GM23338 (cell line): ENCODE measurements around the gene CROCC2. TPM values are rescaled to one million over a fixed set of nuclear protein-coding genes. Genes with fewer than 3 reads are reported as not detected.

ENCODE experiments used
- ATAC-seq: fragments of 200-7000 bp; cut with Tn5 transposase; 3 replicates; pipeline ENCODE4 v1.9.1; 2020
- DNase-seq: peaks from one replicate; pipeline ENCODE4 v3.0.0-alpha.2; 2015; ENCODE audit warnings: low spot score
- H2AFZ ChIP-seq: fragments of 200-600 bp; sonication (generic); 2 replicates; pipeline ENCODE4 v1.8.0; 2016; ENCODE audit warnings: antibody characterized with exemption, mild to moderate bottlenecking, moderate library complexity
- H3F3A ChIP-seq: fragments of 200-600 bp; sonication (generic); replicated peaks from 2 replicates; pipeline ENCODE4 v1.8.0; 2017; ENCODE audit warnings: antibody characterized with exemption, mixed run types, low read depth
- H3K27ac ChIP-seq: fragments of 200-600 bp; sonication (generic); 2 replicates; pipeline ENCODE4 v1.6.1; 2016; ENCODE audit warnings: low read depth
- H3K27me3 ChIP-seq: fragments of 200-600 bp; sonication (generic); 2 replicates; pipeline ENCODE4 v1.8.0; 2016; ENCODE audit warnings: mild to moderate bottlenecking, mixed run types, moderate library complexity; ENCODE audit not compliant: insufficient read depth
- H3K36me3 ChIP-seq: fragments of 200-600 bp; sonication (generic); 2 replicates; pipeline ENCODE4 v1.8.0; 2016; ENCODE audit warnings: mild to moderate bottlenecking; ENCODE audit not compliant: insufficient read depth
- H3K4me1 ChIP-seq: fragments of 200-600 bp; sonication (generic); 2 replicates; pipeline ENCODE4 v1.8.0; 2016; ENCODE audit warnings: mild to moderate bottlenecking, moderate library complexity; ENCODE audit not compliant: insufficient read depth
- H3K4me2 ChIP-seq: fragments of 200-600 bp; sonication (generic); 2 replicates; pipeline ENCODE4 v1.7.1; 2017; ENCODE audit warnings: mixed run types
- H3K4me3 ChIP-seq: fragments of 200-600 bp; sonication (generic); 2 replicates; pipeline ENCODE4 v1.6.1; 2016; ENCODE audit warnings: mixed run types
- H3K79me2 ChIP-seq: fragments of 200-600 bp; sonication (generic); replicated peaks from 2 replicates; pipeline ENCODE4 v1.8.0; 2017; ENCODE audit warnings: mild to moderate bottlenecking; ENCODE audit not compliant: insufficient read depth
- H3K9me2 ChIP-seq: fragments of 200-600 bp; sonication (generic); 2 replicates; pipeline ENCODE4 v1.8.0; 2017; ENCODE audit not compliant: insufficient read depth
- H4K20me1 ChIP-seq: fragments of 200-600 bp; sonication (generic); replicated peaks from 2 replicates; pipeline ENCODE4 v1.8.0; 2017; ENCODE audit warnings: mild to moderate bottlenecking; ENCODE audit not compliant: insufficient read depth
- H3K27ac Mint-ChIP-seq: 2 replicates; pipeline ENCODE4 v1.8.0; 2020; ENCODE audit warnings: inconsistent platforms, mild to moderate bottlenecking, moderate library complexity, mixed read lengths
- H3K27me3 Mint-ChIP-seq: 3 replicates; pipeline ENCODE4 v1.8.0; 2022; ENCODE audit warnings: low read depth, mild to moderate bottlenecking, moderate library complexity, mixed read lengths, inconsistent platforms; ENCODE audit not compliant: insufficient read depth, poor library complexity
- H3K36me3 Mint-ChIP-seq: 3 replicates; pipeline ENCODE4 v1.8.0; 2021; ENCODE audit warnings: low read depth, mild to moderate bottlenecking, inconsistent platforms, moderate library complexity, mixed read lengths
- H3K4me1 Mint-ChIP-seq: 3 replicates; pipeline ENCODE4 v1.8.0; 2020; ENCODE audit warnings: mild to moderate bottlenecking, inconsistent platforms, mixed read lengths
- H3K4me3 Mint-ChIP-seq: 3 replicates; pipeline ENCODE4 v1.8.0; 2021; ENCODE audit warnings: moderate library complexity, mild to moderate bottlenecking, inconsistent platforms, mixed read lengths
- H3K9me3 Mint-ChIP-seq: 3 replicates; pipeline ENCODE4 v1.8.0; 2020; ENCODE audit warnings: moderate library complexity, mild to moderate bottlenecking, inconsistent platforms, mixed read lengths
- CREB1 ChIP-seq: fragments of 250-450 bp; sonication (Bioruptor Pico); IDR thresholded peaks from 2 replicates; pipeline ENCODE4 v1.5.0; 2020; ENCODE audit warnings: low read depth, mild to moderate bottlenecking, moderate library complexity
- ETS1 ChIP-seq: IDR thresholded peaks from 2 replicates; pipeline ENCODE4 v1.6.1; 2016; ENCODE audit warnings: antibody characterized with exemption
- EZH2 ChIP-seq: fragments of 200-600 bp; sonication (generic); IDR thresholded peaks from one replicate; pipeline ENCODE4 v1.8.0; 2017; ENCODE audit warnings: antibody characterized with exemption, mild to moderate bottlenecking, low read depth; ENCODE audit not compliant: unreplicated experiment
- EZH2phosphoT487 ChIP-seq: fragments of 200-600 bp; sonication (generic); IDR thresholded peaks from one replicate; pipeline ENCODE4 v1.8.1; 2018; ENCODE audit warnings: antibody characterized with exemption; ENCODE audit not compliant: unreplicated experiment
- JUNB ChIP-seq: IDR thresholded peaks from one replicate; pipeline ENCODE4 v1.6.1; 2016; ENCODE audit warnings: antibody characterized with exemption; ENCODE audit not compliant: unreplicated experiment
- NANOG ChIP-seq: IDR thresholded peaks from 2 replicates; pipeline ENCODE4 v1.6.1; 2016; ENCODE audit warnings: antibody characterized with exemption, borderline replicate concordance
- POLR2AphosphoS5 ChIP-seq: IDR thresholded peaks from 2 replicates; pipeline ENCODE4 v1.6.1; 2016; ENCODE audit warnings: antibody characterized with exemption, low read depth
- REST ChIP-seq: IDR thresholded peaks from one replicate; pipeline ENCODE4 v1.6.1; 2018; ENCODE audit warnings: antibody characterized with exemption; ENCODE audit not compliant: unreplicated experiment
- STAT1 ChIP-seq: IDR thresholded peaks from one replicate; pipeline ENCODE4 v1.6.1; 2016; ENCODE audit warnings: antibody characterized with exemption; ENCODE audit not compliant: unreplicated experiment
- ZNF114 ChIP-seq: fragments of 250-450 bp; sonication (Bioruptor Pico); IDR thresholded peaks from 2 replicates; pipeline ENCODE4 v1.5.0; 2020; ENCODE audit warnings: mild to moderate bottlenecking, moderate library complexity
- ZNF331 ChIP-seq: fragments of 250-450 bp; sonication (Bioruptor Pico); IDR thresholded peaks from 2 replicates; pipeline ENCODE4 v1.5.0; 2020; ENCODE audit warnings: low read depth, mild to moderate bottlenecking, moderate library complexity
- ZNF462 ChIP-seq: fragments of 250-450 bp; sonication (Bioruptor Pico); IDR thresholded peaks from 2 replicates; pipeline ENCODE4 v1.5.0; 2020; ENCODE audit warnings: mild to moderate bottlenecking, moderate library complexity
- polyA plus RNA-seq: library from polyadenylated mRNA; unstranded; fragments of >200 nt; fragmentation: Nextera tagmentation; extraction: Ambion mirVana; gene quantifications from 2 replicates; pipeline ENCODE4 v1.2.1, GENCODE V29; 2016
- total RNA-seq: library from RNA; depleted of rRNA; stranded (reverse); fragments of >200 nt; shearing (Covaris generic); gene quantifications from 2 replicates; pipeline ENCODE4 v1.2.3, GENCODE V29; 2014
- TF ChIP-seq, protein P1 (sequence below), 2 experiments: fragments of 200-600 bp in 1 of 2; sonication (generic) in 1 of 2; conservative IDR thresholded peaks; 2 replicates each; pipeline versions ENCODE4 v1.5.1 to v1.6.1; 2016 to 2017; ENCODE audit warnings: antibody characterized with exemption in 2 of 2, low read depth in 2 of 2, mild to moderate bottlenecking in 2 of 2, moderate library complexity in 1 of 2

CROCC2 gene
- total and polyA plus RNA-seq, 2 experiments from 2014 or later, result not detected

DNA sequence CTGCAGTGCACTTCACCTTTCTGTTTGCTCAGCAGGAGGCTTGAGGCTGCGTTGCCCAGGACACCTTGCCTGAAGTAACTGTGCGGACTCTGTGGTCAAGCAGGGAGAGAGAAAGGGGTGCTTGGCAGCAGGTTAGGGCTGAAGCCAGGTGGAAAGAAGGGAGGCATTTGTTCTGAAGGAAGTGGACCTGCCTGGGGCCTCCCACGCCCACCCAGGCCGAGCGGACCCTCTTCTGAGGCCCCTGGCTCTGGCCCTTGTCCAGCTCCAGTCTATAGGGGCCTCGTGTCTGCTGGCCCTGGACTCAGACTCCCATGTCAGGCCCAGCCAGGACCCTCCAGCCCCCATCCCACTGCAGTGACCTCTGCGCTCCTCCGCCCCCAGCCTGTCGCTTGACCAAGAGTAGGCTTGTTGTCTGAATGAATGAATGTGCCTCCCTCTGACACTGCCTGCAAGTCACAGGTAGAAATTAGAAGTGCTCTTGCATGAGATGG lies 94.7 kb downstream of the CROCC2 start:
- H3K36me3 ChIP-seq, result no peaks in the 10 kb centered on the region
- H3K27me3 ChIP-seq, result peaks cover 18% of the 10 kb centered on the region
- H4K20me1 ChIP-seq, result no peaks in the 10 kb centered on the region; the same call in 1 of the 2 replicates
- H3K27ac ChIP-seq, result no peak overlapping the region
- no peak for TF ChIP-seq JUNB
- TF ChIP-seq POLR2AphosphoS5, result no peak
- no peak for TF ChIP-seq EZH2phosphoT487
- TF ChIP-seq NANOG, result no peak
- TF ChIP-seq CREB1 (CRISPR knock-in tag), result no peak
- no peak for TF ChIP-seq ZNF331 (CRISPR knock-in tag)
- TF ChIP-seq REST, result no peak
- TF ChIP-seq ZNF114 (CRISPR knock-in tag), result no peak
- no peak for TF ChIP-seq ZNF462 (CRISPR knock-in tag)
- no peak for TF ChIP-seq STAT1
- TF ChIP-seq, protein P1, sequence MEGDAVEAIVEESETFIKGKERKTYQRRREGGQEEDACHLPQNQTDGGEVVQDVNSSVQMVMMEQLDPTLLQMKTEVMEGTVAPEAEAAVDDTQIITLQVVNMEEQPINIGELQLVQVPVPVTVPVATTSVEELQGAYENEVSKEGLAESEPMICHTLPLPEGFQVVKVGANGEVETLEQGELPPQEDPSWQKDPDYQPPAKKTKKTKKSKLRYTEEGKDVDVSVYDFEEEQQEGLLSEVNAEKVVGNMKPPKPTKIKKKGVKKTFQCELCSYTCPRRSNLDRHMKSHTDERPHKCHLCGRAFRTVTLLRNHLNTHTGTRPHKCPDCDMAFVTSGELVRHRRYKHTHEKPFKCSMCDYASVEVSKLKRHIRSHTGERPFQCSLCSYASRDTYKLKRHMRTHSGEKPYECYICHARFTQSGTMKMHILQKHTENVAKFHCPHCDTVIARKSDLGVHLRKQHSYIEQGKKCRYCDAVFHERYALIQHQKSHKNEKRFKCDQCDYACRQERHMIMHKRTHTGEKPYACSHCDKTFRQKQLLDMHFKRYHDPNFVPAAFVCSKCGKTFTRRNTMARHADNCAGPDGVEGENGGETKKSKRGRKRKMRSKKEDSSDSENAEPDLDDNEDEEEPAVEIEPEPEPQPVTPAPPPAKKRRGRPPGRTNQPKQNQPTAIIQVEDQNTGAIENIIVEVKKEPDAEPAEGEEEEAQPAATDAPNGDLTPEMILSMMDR (conservative IDR thresholded peaks at IDR 0.05; ENCODE audit: low read depth in 2 of 2), result no peak
- no peak for TF ChIP-seq ETS1
- TF ChIP-seq EZH2, result no peak
- peaks cover 27% of the 10 kb centered on the region for H3K9me3 Mint-ChIP-seq
- H3K4me2 ChIP-seq, result no peak overlapping the region
- H3K4me1 ChIP-seq, result no peaks in the 10 kb centered on the region
- peaks cover 21% of the 10 kb centered on the region for H3K27me3 Mint-ChIP-seq
- peaks cover 4% of the 10 kb centered on the region; the same call in 1 of the 3 replicates for H3K4me1 Mint-ChIP-seq
- peaks cover 18% of the 10 kb centered on the region for H3K36me3 Mint-ChIP-seq
- no peaks in the 10 kb centered on the region for H3F3A ChIP-seq
- DNase-seq (no peak), ATAC-seq (no peak)
- H3K79me2 ChIP-seq, result no peaks in the 10 kb centered on the region
- H3K9me2 ChIP-seq, result no peaks in the 10 kb centered on the region
- no peak overlapping the region for H3K27ac Mint-ChIP-seq
- H3K4me3 Mint-ChIP-seq, result peak overlapping the region; percentile 9; the same call in 1 of the 3 replicates
- H2AFZ ChIP-seq, result no peak overlapping the region
- no peak overlapping the region for H3K4me3 ChIP-seq
